C4-2B (cell line): ENCODE measurements around the gene TNFSF9.
"Not testable (repeated sequence)": the region's sequence is repeated elsewhere in the genome, so short reads cannot be mapped to it uniquely, and the experiment has no call there.

Experiments used
- H3K27ac ChIP-seq: fragments of 450-650 bp; 2 replicates; pipeline ENCODE4 v1.5.1; 2017
- CTCF ChIP-seq: fragments of 450-650 bp; conservative IDR thresholded peaks from 2 replicates; pipeline ENCODE4 v1.5.1; 2017; ENCODE audit warnings: mild to moderate bottlenecking
- ZFX ChIP-seq: fragments of 450-650 bp; IDR thresholded peaks from 2 replicates; pipeline ENCODE4 v1.6.1; 2017

Gene TNFSF9

DNA sequence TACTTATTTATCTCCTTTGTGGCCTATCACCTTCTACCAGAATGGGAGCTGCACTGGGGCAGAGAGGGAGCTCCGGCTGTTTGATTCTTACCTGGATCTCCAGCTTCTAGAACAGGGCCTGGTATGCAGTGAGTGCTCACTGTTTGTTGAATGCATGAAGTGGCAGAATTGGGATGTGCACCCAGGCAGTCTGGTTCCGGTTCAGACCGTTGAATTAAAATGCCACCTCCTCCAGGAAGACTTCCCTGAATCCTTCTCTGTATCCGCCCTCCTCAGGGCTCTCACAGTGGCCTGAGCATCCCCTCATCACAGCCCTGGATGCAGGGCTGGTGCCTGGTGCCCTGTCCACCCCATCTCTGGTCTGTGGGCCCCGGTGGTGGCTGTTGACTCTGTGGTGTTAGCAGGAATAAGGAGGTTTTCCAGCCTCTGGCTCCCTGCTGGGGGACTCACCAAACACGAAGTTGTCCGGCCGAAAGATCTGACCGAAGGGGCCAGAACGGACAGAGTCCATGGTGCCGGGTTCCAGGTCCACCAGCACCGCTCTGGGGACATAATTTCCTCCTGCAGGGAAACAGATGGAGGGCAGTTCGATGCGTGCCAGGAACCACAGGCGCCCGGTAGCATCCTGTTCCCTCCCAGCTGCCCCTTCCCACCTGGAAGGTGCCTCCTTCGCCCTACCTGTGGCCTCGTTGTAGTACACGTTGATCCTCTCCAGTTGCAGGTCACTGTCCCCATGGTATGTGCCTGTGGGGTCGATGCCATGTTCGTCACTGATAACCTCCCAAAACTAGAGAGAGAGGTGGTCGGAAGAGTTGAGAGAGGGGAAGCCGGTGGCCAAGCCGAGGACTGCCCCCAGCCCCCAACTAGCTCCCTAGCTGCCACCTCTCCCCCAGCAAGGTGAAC lies 29.7 kb upstream of the TNFSF9 start:
- TF ChIP-seq ZFX: no peak
- H3K27ac ChIP-seq: no peak overlapping the region; the same call in 1 of the 2 replicates

GRCh38 chr19:6501740-6502648 lies 28.8 kb upstream of the TNFSF9 start, which contains the start of gene TUBB4A:
Gene TUBB4A, minus strand, starts transcription at chr19:6502309. Its CDS starts 97 bp downstream, at chr19:6502212.
- TF ChIP-seq CTCF (no peak), ZFX (no peak)

GRCh38 chr19:6503407-6504201 lies 27.2 kb upstream of the TNFSF9 start:
- TF ChIP-seq ZFX (no peak), CTCF (no peak)
- H3K27ac ChIP-seq: no peak overlapping the region

More at GRCh38 chr19:6501740-6502648, 28.8 kb upstream of the TNFSF9 start, which contains the start of gene TUBB4A:
- no peak within 1 kb of the TSS; the same call in 1 of the 2 replicates for H3K27ac ChIP-seq

DNA sequence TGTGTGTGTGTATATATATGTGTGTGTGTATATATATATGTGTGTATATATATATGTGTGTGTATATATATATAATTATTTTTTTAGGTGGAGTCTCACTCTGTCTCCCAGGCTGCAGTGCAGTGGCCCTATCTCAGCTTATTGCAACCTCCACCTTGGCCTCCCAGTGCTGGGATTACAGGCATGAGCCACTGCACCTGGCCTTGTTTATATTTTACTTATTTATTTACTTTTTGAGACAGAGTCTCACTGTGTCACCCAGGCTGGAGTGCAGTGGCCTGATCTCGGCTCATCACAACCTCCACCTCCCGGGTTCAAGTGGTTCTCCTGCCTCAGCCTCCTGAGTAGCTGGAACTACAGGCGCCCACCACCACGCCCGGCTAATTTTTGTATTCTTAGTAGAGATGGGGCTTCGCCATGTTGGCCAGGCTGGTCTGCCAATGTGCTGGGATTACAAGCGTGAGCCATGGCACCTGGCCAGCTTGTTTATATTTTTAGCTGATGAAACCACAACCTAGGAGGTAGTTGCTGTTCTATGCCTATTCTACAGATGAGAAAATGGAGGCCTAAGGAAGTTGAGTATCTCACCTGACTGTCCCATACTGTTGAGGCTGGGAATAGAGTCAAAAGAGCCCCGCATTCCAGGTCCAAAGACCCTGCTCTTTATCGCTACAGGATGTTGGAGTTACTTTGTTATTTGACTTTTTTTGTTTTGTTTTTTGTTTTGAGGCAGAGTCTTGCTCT lies 22.6 kb upstream of the TNFSF9 start:
- not testable (repeated sequence) for H3K27ac ChIP-seq

- TF ChIP-seq CTCF (no peak), ZFX (no peak)
- no peak overlapping the region for H3K27ac ChIP-seq
Observed at GRCh38 chr19:6509118-6509971, 21.5 kb upstream of the TNFSF9 start.

DNA sequence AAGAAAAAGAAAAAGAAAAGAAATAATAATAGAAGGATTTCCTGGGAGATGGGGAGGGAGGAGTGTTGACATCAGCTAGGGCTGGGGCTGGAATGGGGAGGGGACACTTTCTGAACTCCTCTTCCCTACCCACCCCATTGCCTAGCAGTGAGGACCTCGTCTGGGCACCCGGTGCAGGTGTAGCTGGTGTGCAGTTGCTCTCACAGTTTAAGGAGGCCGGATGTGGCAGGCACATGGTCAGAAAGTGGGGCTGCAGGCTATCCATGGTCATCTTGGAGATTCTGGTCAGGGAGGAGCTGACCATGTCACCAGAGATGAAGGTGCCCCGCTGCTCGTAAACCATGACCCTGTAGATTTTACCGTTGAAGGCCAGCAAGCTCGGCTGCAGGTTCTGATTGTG lies 20.2 kb upstream of the TNFSF9 start:
- no peak overlapping the region for H3K27ac ChIP-seq
- TF ChIP-seq CTCF (no peak), ZFX (no peak)

- H3K27ac ChIP-seq: no peak overlapping the region
- no peak for TF ChIP-seq CTCF
- no peak for TF ChIP-seq ZFX
Observed at GRCh38 chr19:6514089-6514488, 16.7 kb upstream of the TNFSF9 start.
